Right hindlimb (tissue), 1 donor: Measurements from ENCODE around the gene APOBR.
"Not testable (repeated sequence)": the region's sequence is repeated elsewhere in the genome, so short reads cannot be mapped to it uniquely, and the experiment has no call there.

Source experiments
- DNase-seq: peaks from one replicate; pipeline ENCODE4 v3.0.0-alpha.2; 2018

The APOBR gene

DNA sequence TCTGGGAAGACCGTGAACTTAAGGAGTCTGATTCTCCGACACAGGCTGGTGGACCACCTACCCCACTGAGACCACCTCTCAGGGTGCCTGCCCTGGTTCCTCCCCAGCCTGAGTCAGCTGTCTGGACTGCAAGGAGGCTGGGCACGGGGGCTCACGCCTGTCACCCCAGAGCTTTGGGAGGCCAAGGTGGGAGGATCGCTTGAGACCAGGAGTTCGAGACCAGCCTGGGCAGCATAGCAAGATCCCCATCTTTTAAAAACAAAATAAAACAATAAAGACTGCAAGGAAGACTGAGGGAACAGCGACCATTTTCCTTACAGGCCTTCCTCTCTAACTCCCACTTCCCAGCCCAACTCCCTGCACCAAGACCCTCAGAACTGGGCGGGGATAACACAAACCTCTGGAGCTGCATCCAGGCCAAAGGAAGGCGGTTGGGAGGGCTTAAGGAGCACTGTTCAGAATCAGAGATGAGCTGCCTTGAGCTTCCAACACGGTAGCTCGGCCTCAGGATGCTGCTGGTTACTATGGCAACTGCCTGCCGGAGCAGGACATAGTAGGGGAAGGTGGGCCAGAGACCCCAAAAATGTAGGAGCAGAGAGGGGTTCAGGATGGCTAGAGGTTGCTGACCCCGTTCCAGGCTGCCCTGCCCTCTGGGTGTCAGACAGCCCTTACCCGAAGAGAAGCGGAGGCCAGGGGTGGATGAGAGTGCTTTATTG, 4.4 kb downstream of the APOBR start:
- no peak for DNase-seq

- DNase-seq: no peak
Observed at GRCh38 chr16:28499854-28500253, 5.4 kb downstream of the APOBR start.

- not testable (repeated sequence) for DNase-seq
Observed at GRCh38 chr16:28500476-28501180, 6.2 kb downstream of the APOBR start.

DNA sequence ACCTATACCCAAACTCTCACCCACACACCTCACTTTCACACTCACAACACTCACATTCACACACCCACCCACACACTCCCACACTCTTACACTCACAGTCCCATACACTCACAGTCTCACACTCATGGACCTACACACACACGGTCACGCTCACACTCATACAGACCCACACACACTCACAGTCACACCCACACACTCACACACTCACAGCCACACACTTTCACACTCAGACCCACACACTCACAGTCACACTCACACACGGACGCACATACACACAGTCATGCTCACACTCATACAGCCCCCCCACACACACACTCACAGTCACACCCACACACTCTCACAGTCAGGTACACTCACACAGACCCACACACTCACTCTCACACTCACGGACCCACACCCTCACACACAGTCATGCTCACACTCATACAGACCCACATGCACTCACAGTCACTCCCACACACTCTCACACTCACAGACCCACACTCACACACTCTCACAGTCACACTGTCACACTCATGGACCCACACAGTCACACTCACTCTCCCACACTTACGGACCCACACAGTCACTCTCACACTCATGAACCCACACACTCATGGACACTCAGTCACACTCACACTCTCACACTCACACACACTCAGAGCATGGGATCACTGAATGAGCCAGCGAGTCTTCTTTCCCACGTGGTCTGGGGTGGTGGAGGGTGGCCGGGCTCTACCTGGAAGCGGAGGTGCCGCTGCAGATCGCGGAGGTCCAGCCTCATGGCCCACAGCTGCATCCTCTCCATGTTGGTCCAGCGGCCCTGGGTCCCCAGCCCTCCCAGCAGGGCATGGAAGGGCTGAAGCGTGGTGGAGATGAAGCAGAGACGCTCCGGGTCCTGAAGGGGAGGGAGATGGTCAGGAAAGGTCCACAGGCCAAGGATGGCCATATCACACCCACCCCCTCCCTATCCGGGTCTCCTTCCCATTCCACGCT, 7.1 kb downstream of the APOBR start:
- DNase-seq: no peak

- DNase-seq: no peak
Observed at GRCh38 chr16:28502290-28502689, 7.8 kb downstream of the APOBR start.

DNA sequence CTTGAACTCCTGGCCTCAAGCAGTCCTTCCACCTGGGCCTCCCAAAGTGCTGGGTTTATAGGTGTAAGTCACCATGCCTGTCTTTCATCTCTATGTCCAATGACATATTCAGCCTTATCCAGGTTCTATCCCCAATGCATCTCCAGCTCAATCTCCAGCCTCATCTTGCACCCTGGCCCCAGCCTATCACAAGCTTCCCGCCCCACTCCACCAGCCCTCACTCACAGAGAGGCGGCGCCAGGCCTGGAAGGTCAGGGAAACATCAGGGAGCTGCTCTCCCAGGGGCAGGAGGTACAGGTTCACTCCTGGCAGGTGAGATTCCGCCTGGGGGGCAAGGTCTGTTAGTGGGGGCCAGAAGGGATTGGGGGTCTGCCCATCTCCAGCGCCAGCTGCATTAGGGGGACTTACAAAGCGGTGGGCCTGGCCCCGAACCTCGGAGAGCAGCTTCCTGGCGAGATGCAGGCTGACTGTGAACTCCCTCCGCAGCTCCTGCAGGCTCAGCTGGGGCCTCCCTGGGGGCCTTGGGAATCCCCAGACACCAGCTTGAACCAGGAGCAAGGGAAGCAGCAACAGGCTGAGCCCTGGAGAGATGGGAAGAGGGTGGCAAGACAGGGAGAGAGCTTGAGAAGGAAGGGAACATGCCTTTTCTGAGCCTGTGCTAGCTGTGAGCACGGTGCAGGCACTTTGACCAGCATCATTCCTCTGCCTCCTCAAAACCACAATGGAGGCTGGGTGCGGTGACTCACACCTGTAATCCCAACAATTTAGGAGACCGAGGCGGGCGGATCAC, 9.2 kb downstream of the APOBR start:
- no peak for DNase-seq

GRCh38 chr16:28504707-28505404, 10.4 kb downstream of the APOBR start:
- DNase-seq: no peak

DNA sequence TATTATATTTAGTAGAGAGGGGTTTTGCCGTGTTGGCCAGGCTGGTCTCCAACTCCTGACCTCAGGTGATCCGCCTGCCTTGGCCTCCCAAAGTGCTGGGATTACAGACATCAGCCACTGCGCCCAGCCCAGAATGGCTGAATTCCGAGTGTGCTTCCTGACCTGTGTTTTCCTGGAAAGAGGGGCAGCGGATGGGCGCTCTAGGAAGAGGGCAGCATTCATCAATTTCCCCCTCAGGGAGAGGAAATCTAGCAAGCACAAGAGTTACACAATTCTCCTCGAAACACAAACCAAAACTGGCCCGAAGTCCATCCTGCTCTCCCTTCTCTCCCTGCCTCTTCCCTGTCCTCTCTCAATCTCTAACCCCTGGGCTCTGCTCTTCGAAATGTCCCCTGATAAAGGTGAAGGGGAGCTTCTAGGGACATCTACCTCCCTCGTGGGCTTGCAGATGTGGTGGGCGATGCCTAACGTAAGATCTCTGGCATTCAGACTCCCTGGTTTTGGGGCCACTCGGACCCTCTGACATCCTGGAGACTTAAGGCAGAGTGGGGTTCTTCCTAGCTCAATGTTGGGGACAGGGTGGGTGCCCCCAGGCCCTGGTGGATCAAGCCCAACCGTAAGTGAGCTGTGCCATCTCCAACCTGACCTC, 11.2 kb downstream of the APOBR start:
- DNase-seq: no peak

DNA sequence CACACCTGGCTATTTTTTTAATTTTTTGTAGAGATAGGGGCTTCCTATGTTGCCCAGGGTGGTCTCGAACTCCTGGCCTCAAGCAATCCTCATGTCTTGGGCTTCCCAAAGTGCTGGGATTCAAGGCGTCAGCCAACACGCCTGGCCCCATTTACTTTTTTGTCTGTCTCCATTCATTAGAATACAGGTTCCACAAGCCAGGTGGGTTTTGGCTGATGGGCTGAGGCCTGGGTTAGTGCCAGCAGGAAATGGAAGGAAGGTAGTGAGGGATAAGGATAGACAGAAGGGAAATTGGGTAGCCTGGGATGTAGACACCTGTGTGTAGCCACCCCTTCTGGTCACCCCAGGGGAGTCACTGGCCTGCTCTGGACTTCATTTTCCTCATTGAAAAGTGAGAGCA, 16.6 kb downstream of the APOBR start:
- no peak for DNase-seq

DNA sequence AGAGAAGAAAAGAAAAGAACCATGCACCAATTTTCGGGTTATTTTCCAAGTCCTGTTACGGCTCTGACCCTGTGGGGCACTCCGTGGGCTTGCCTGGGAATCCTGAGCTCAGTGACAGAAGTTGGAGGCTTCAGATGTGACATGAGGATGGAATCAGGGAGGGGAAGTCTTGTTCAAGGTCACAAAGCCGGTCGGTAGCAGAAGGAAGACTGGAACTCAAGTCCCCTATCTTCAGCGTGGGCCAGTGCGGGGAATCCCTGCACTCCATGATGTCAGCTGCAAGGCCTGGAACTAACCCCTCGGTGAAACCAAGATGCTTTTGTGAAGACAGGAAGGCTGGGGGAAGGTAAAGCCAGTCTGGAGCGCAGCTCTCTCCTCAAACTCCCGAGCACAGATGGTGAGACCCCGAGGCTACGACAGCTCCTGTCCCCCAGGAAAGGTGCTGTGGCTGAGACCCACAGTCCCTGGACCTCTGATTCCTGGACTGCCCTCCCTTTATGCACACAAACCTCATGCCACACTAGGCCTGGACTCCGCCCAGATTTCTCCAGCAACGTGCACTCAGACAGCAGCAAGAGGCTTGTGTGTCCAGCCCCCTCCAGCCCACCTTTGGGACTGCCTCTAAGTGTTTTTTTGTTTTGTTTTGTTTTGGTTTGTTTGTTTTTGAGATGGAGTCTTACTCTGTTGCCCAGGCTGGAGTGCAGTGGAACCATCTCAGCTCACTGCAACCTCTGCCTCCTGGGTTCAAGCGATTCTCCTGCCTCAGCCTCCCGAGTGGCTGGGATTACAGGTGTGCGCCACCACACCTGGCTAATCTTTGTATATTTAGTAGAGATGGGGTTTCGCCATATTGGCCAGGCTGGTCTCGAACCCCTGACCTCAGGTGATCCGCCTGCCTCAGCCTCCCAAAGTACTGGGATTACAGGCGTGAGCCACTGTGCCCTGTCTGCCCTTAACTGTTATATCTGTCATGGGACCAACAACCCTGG, 17.7 kb downstream of the APOBR start:
- no peak for DNase-seq

DNA sequence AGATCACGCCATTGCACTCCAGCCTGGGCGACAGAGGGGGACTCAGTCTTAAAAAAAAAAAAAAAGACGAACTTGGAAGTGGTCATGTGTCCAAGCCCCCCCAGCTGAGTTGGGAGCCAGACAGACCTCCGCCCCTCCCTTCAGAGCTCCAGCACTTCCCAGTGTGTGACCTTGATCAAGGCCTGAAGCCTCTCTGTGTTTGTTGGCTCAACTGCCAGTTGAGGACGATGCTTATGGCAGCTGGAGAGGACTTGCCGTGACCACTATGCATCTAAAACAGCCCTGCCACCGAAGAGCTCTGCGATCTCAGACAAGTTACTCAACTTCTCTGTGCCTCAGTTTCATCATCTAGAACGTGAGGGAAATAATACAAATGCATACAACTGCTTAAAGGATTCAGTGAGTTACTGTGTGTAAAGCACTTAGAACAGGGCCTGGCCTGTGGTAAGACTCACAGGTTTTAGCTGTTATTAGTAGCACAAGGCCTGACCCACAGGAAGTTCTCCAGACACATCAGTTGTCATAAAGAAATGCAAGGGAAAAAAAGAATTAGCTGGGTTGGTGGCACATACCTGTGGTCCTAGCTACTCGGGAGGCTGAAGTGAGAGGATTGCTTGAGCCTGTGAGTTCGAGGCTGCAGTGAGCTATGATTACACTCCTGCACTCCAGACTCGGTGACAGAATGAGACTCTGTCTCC, 19.2 kb downstream of the APOBR start:
- DNase-seq: no peak

DNA sequence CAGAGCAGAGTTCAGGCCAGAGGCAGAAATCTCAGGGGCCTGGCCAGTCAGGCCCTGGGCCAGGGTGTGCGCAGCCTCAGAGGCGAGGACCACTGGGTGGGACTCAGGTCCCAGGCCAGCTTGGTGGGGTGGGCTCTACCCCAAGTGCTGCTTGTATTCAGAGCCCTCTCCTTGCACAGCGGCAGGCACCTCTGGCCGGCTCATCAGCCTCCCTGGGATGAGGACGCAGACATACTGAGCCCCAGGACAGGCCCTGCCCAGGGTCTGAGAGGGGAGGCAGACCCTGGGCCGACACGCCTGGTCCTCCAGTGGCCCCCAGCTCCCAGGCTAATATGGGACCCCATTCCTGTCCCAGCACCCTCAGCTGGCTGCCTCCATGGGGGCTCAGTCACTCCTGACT, 19.8 kb downstream of the APOBR start:
- DNase-seq: no peak

GRCh38 chr16:28520672-28521071, 26.2 kb downstream of the APOBR start:
- DNase-seq: no peak

- no peak for DNase-seq
Observed at GRCh38 chr16:28521436-28521835, 27.0 kb downstream of the APOBR start.

GRCh38 chr16:28522792-28523191, 28.3 kb downstream of the APOBR start:
- DNase-seq: no peak

DNA sequence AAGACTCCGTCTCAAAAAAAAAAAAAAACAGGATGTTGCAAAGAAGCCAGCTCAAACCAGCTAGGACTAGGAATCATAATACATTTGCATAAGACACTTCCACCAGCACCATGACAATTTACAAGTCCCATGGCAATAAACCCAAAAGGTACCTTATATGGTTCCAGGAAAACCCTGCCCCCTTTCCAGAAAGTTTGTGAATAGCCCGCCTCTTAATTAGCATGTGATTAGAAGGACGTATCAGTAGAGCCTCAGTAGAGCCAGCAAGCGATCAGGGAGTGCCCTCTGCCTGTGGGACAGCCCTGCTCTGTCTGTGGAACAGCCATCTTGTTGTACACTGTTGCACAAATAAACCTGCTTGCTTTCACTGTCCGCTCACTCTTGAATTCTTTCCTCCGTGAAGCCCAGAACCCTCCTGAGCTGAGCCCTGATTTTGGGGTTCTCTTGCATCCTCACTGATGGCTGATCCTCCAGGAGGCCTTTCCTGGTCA, 30.3 kb downstream of the APOBR start:
- DNase-seq: no peak

DNA sequence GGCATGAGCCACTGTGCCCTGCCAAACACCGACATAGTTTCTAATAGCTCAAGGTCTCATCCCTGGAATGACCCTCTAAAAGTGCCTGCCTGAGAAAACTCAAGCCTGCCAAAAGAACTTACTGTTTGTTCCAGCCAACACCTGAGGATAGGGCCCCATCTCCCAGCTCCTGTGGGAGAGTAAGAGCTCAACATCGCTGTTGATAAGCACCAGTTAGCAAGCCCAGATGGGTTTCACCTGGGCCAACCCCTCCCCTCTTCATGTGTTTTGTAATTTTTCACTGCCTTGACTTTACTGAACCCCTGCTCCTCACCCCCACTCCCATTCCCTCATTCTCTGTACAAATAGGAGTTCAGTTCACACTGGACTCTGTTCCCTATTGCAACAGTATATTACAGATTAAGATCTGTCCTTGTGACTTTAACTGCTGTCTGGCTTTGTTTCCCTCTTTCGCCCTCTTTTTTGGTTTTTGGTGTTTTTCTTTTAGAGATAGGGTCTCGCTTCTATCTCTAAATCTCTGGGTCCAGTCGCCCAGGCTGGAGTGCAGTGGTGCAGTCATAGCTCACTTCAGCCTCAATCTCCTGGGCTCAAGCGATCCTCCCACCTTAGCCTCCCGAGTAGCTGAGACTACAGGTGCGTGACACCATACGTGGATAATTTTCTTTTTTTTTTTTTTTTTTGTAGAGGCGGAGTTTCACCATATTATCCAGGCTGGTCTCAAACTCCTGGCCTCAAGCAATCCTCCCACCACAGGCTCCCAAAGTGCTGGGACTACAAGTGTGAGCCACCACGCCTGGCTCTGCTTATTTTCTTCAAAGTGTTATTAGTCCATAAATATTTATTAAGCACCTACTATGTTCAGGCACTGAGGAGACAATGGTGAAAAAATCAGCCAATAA, 32.0 kb downstream of the APOBR start:
- DNase-seq: no peak
